Panc1 (cell line): ENCODE data around the gene TLCD3B. TPM values are rescaled to one million over a fixed set of nuclear protein-coding genes. Genes with fewer than 3 reads are reported as not detected.

Experiments used
- ATAC-seq: fragments of 200-7000 bp; cut with Tn5 transposase; 2 replicates; pipeline ENCODE4 v1.9.1; 2020; ENCODE audit warnings: mild to moderate bottlenecking, moderate library complexity
- BruUV-seq: library from RNA; stranded (reverse); fragments of 400-500 nt; replicated peaks from 2 replicates; lab custom pipeline; 2021; lab: Mats Ljungman, UMichigan
- CTCF ChIA-PET: fragments of 300-600 bp; sonication (Branson Sonifier 250); formaldehyde crosslinking; loops from one replicate; lab custom pipeline; 2022; ENCODE audit warnings: antibody characterized with exemption; lab: Charles Lee
- POLR2A ChIA-PET: fragments of 300-600 bp; sonication (Branson Sonifier 250); formaldehyde crosslinking; loops from one replicate; lab custom pipeline; 2022; ENCODE audit warnings: antibody characterized with exemption; lab: Charles Lee
- DNase-seq: peaks from one replicate; pipeline ENCODE4 v3.0.0-alpha.2; 2010; ENCODE audit warnings: low read depth, low spot score
- H3K27ac ChIP-seq: 2 replicates; pipeline ENCODE4 v1.5.1; 2011; ENCODE audit warnings: mild to moderate bottlenecking, low read length, inconsistent platforms
- H3K27me3 ChIP-seq: fragments of 200-500 bp; sonication (Bioruptor generic); 2 replicates; pipeline ENCODE4 v1.6.0; 2014; ENCODE audit warnings: low read length, inconsistent platforms; ENCODE audit not compliant: control insufficient read depth, insufficient read depth
- H3K36me3 ChIP-seq: fragments of 200-500 bp; sonication (Bioruptor generic); 2 replicates; pipeline ENCODE4 v1.5.1; 2014; ENCODE audit warnings: inconsistent platforms, mild to moderate bottlenecking, low read length, moderate library complexity; ENCODE audit not compliant: control insufficient read depth, insufficient read depth
- H3K4me1 ChIP-seq: 2 replicates; pipeline ENCODE4 v1.5.1; 2011; ENCODE audit warnings: inconsistent platforms, mild to moderate bottlenecking, low read length, moderate library complexity; ENCODE audit not compliant: control insufficient read depth, insufficient read depth
- H3K4me3 ChIP-seq, 2 experiments: 2 replicates each; pipeline ENCODE4 v1.5.1; 2011 to 2012; ENCODE audit warnings: low read depth in 2 of 2, low read length in 2 of 2, mild to moderate bottlenecking in 2 of 2, inconsistent platforms in 1 of 2, moderate library complexity in 1 of 2
- H3K9me3 ChIP-seq: fragments of 200-500 bp; sonication (Bioruptor generic); 2 replicates; pipeline ENCODE4 v1.5.1; 2014; ENCODE audit warnings: low read depth, mild to moderate bottlenecking, inconsistent platforms, low read length, moderate library complexity; ENCODE audit not compliant: control insufficient read depth, insufficient read depth
- CTCF ChIP-seq: fragments of 450-650 bp; IDR thresholded peaks from 2 replicates; pipeline ENCODE4 v1.5.1; 2017; ENCODE audit warnings: mild to moderate bottlenecking
- POLR2AphosphoS5 ChIP-seq: IDR thresholded peaks from 2 replicates; pipeline ENCODE4 v1.6.1; 2012; ENCODE audit warnings: mild to moderate bottlenecking, low read depth, low read length, moderate library complexity
- REST ChIP-seq, 2 experiments: IDR thresholded peaks; 2 replicates each; pipeline ENCODE4 v1.6.1; 2011 to 2012; ENCODE audit warnings: low read depth in 2 of 2, control low read depth in 1 of 2, low read length in 1 of 2, mild to moderate bottlenecking in 1 of 2, moderate library complexity in 1 of 2; ENCODE audit not compliant: insufficient read depth in 1 of 2
- SIN3A ChIP-seq: IDR thresholded peaks from 2 replicates; pipeline ENCODE4 v1.6.1; 2012; ENCODE audit warnings: low read depth, mild to moderate bottlenecking, low read length, moderate library complexity, borderline replicate concordance; ENCODE audit not compliant: insufficient read depth
- TCF7L2 ChIP-seq: IDR thresholded peaks from 2 replicates; pipeline ENCODE4 v1.6.1; 2011; ENCODE audit warnings: mild to moderate bottlenecking, low read depth, low read length, inconsistent platforms
- in situ Hi-C: cut with HindIII; loops from 2 replicates; pipeline ENCODE4 v1.10.0; 2016; ENCODE audit warnings: low sequenced_read_pairs, low pct_unique_long_range_greater_than_20kb
- intact Hi-C: fragments of 100-400 bp; cut with micrococcal nuclease; formaldehyde crosslinking; loops from one replicate; pipeline ENCODE4 v1.10.0; 2022; ENCODE audit not compliant: unreplicated experiment
- total RNA-seq: library from RNA; stranded (reverse); gene quantifications from one replicate; pipeline ENCODE4 v1.2.1, GENCODE V29; 2021; ENCODE audit not compliant: unreplicated experiment

The TLCD3B gene
- total RNA-seq, 1 experiment from 2014 or later: 3.5 TPM

- Histone ChIP-seq H3K27ac (no peak overlapping the region), H3K27me3 (no peaks in the 10 kb centered on the region), H3K4me3 (peak overlapping the region in 1 of 2 experiments; percentile 51; a peak in 1 of 4 replicates), H3K9me3 (no peaks in the 10 kb centered on the region), H3K4me1 (no peaks in the 10 kb centered on the region), H3K36me3 (no peaks in the 10 kb centered on the region)
- ChIA-PET CTCF (interaction anchor here (0.6 kb wide), 1 partner anchor 1031 kb away, joined by 3 read pairs; no protein-coding TSS in a partner anchor), POLR2A (interaction anchor here (0.6 kb wide), 3 partner anchors 41 to 192 kb away, joined by 3 to 8 read pairs (median 6); no protein-coding TSS in a partner anchor)
- intact Hi-C loops (no loop called here), in situ Hi-C loops (no loop called here)
- DNase-seq (no peak), ATAC-seq (no peak)
- BruUV-seq: no TSS peak
- TF ChIP-seq TCF7L2 (no peak), REST (IDR thresholded peaks at IDR 0.05; ENCODE audit: insufficient read depth in 1 of 2, low read depth in 2 of 2, low read length in 1 of 2) (no peak), SIN3A (no peak), CTCF (no peak), POLR2AphosphoS5 (no peak)
These were observed 19.2 kb downstream of the TLCD3B start for GRCh38 chr16:30011714-30012504.

GRCh38 chr16:30010844-30011713 is 20.0 kb downstream of the TLCD3B start, which contains the start of gene DOC2A:
Gene DOC2A, minus strand, starts transcription at chr16:30011027. Its CDS starts 805 bp downstream, at chr16:30010222.
- H3K4me1 ChIP-seq: no peaks in the 10 kb centered on the region
- intact Hi-C loops (no loop called here), in situ Hi-C loops (no loop called here)
- no TSS peak for BruUV-seq
- no peaks in the 10 kb centered on the region for H3K9me3 ChIP-seq
- DNase-seq: no peak
- POLR2A ChIA-PET: interaction anchor here (0.6 kb wide), 2 partner anchors 123 to 191 kb away, joined by 6 to 8 read pairs; no protein-coding TSS in a partner anchor
- TF ChIP-seq TCF7L2 (no peak), REST (IDR thresholded peaks at IDR 0.05; ENCODE audit: insufficient read depth in 1 of 2, low read depth in 2 of 2, low read length in 1 of 2) (no peak), CTCF (no peak), POLR2AphosphoS5 (no peak)
- CTCF ChIA-PET: interaction anchor here (0.6 kb wide), 1 partner anchor 1030 kb away, joined by 3 read pairs; no protein-coding TSS in a partner anchor
- H3K27me3 ChIP-seq: no peaks in the 10 kb centered on the region
- peak within 1 kb of the TSS; percentile 40 to 51 for H3K4me3 ChIP-seq
- peak; percentile 67 for ATAC-seq
- H3K27ac ChIP-seq: no peak within 1 kb of the TSS
- H3K36me3 ChIP-seq: no peaks in the 10 kb centered on the region
